ENCODE measurements around the gene GALNT10.
A peak's percentile ranks its signal among the peaks of the same experiment; 100 is the strongest.

GALNT10 gene

GRCh38 chr5:154451957-154452356 is 261.4 kb downstream of the GALNT10 start:
- Histone ChIP-seq H3K23ac (ENCODE audit: low read length) (no peak overlapping the region), H4K8ac (ENCODE audit: low read depth, low read length) (no peak overlapping the region), H3K27me3 (ENCODE audit: insufficient read depth, low read length, poor library complexity) (no peaks in the 10 kb centered on the region), H3K56ac (ENCODE audit: low read length) (no peak overlapping the region), H3K4me1 (ENCODE audit: control insufficient read depth, low read depth, low read length) (no peaks in the 10 kb centered on the region), H4K5ac (ENCODE audit: low read length) (no peak overlapping the region), H3K9ac (ENCODE audit: low read length) (no peak overlapping the region), H3K79me1 (ENCODE audit: low read length) (peaks cover 8% of the 10 kb centered on the region), H3K4me3 (ENCODE audit: low read length) (no peak overlapping the region), H2BK5ac (ENCODE audit: low read length) (no peak overlapping the region), H3K18ac (ENCODE audit: low read length) (no peak overlapping the region), H3K4ac (ENCODE audit: low read depth, low read length) (no peak overlapping the region), H3K36me3 (ENCODE audit: control insufficient read depth, insufficient read depth, low read length) (peaks cover 3% of the 10 kb centered on the region), H3K79me2 (ENCODE audit: control insufficient read depth, insufficient read depth, low read length) (peaks cover 6% of the 10 kb centered on the region), H2BK15ac (replicated peaks; ENCODE audit: low read depth) (no peak overlapping the region), H2AK5ac (ENCODE audit: low read length) (no peak overlapping the region), H2BK120ac (ENCODE audit: low read depth, low read length) (no peak overlapping the region), H3K27ac (ENCODE audit: low read depth, low read length) (no peak overlapping the region), H3K4me2 (ENCODE audit: low read length) (no peak overlapping the region)
- no CpG with 5 or more reads among the region's 8 CpGs for WGBS (ENCODE audit: extremely low coverage, insufficient coverage, low lambda C conversion rate)
- no peak for DNase-seq

GRCh38 chr5:154455585-154455984 is 265.1 kb downstream of the GALNT10 start:
- H4K8ac ChIP-seq (ENCODE audit: low read depth, low read length), result no peak overlapping the region
- H2BK120ac ChIP-seq (ENCODE audit: low read depth, low read length), result no peak overlapping the region
- no CpG with 5 or more reads among the region's 5 CpGs for WGBS (ENCODE audit: extremely low coverage, insufficient coverage, low lambda C conversion rate)
- H3K4ac ChIP-seq (ENCODE audit: low read depth, low read length), result no peak overlapping the region
- no peak overlapping the region for H2BK15ac ChIP-seq (replicated peaks; ENCODE audit: low read depth)
- H3K36me3 ChIP-seq (ENCODE audit: control insufficient read depth, insufficient read depth, low read length), result peaks cover 3% of the 10 kb centered on the region
- no peak overlapping the region for H3K18ac ChIP-seq (ENCODE audit: low read length)
- H3K56ac ChIP-seq (ENCODE audit: low read length), result no peak overlapping the region
- no peak for DNase-seq
- H3K27ac ChIP-seq (ENCODE audit: low read depth, low read length), result no peak overlapping the region
- H3K79me2 ChIP-seq (ENCODE audit: control insufficient read depth, insufficient read depth, low read length), result no peaks in the 10 kb centered on the region
- H3K9ac ChIP-seq (ENCODE audit: low read length), result no peak overlapping the region
- no peak overlapping the region for H2AK5ac ChIP-seq (ENCODE audit: low read length)
- no peak overlapping the region for H4K5ac ChIP-seq (ENCODE audit: low read length)
- no peaks in the 10 kb centered on the region for H3K4me1 ChIP-seq (ENCODE audit: control insufficient read depth, low read depth, low read length)
- no peak overlapping the region for H3K4me2 ChIP-seq (ENCODE audit: low read length)
- H3K79me1 ChIP-seq (ENCODE audit: low read length), result no peaks in the 10 kb centered on the region
- no peak overlapping the region for H3K4me3 ChIP-seq (ENCODE audit: low read length)
- H3K23ac ChIP-seq (ENCODE audit: low read length), result no peak overlapping the region
- no peaks in the 10 kb centered on the region for H3K27me3 ChIP-seq (ENCODE audit: insufficient read depth, low read length, poor library complexity)
- no peak overlapping the region for H2BK5ac ChIP-seq (ENCODE audit: low read length)

- DNase-seq, result no peak
- Histone ChIP-seq H2BK15ac (replicated peaks; ENCODE audit: low read depth) (no peak overlapping the region), H3K36me3 (ENCODE audit: control insufficient read depth, insufficient read depth, low read length) (peaks cover 3% of the 10 kb centered on the region), H3K4me3 (ENCODE audit: low read length) (no peak overlapping the region), H3K4me2 (ENCODE audit: low read length) (no peak overlapping the region), H2BK5ac (ENCODE audit: low read length) (no peak overlapping the region), H4K8ac (ENCODE audit: low read depth, low read length) (no peak overlapping the region), H4K5ac (ENCODE audit: low read length) (no peak overlapping the region), H3K79me1 (ENCODE audit: low read length) (no peaks in the 10 kb centered on the region), H3K18ac (ENCODE audit: low read length) (no peak overlapping the region), H3K23ac (ENCODE audit: low read length) (no peak overlapping the region), H3K79me2 (ENCODE audit: control insufficient read depth, insufficient read depth, low read length) (no peaks in the 10 kb centered on the region), H3K4me1 (ENCODE audit: control insufficient read depth, low read depth, low read length) (no peaks in the 10 kb centered on the region), H3K56ac (ENCODE audit: low read length) (no peak overlapping the region), H2BK120ac (ENCODE audit: low read depth, low read length) (no peak overlapping the region), H3K27me3 (ENCODE audit: insufficient read depth, low read length, poor library complexity) (no peaks in the 10 kb centered on the region), H3K4ac (ENCODE audit: low read depth, low read length) (no peak overlapping the region), H3K27ac (ENCODE audit: low read depth, low read length) (no peak overlapping the region), H3K9ac (ENCODE audit: low read length) (no peak overlapping the region), H2AK5ac (ENCODE audit: low read length) (no peak overlapping the region)
- no CpG with 5 or more reads among the region's 3 CpGs for WGBS (ENCODE audit: extremely low coverage, insufficient coverage, low lambda C conversion rate)
These were observed 266.0 kb downstream of the GALNT10 start for GRCh38 chr5:154456540-154456939.

GRCh38 chr5:154459015-154459414 is 268.5 kb downstream of the GALNT10 start:
- H3K27ac ChIP-seq (ENCODE audit: low read depth, low read length), result no peak overlapping the region
- H2AK5ac ChIP-seq (ENCODE audit: low read length), result no peak overlapping the region
- H3K4ac ChIP-seq (ENCODE audit: low read depth, low read length), result no peak overlapping the region
- no peak overlapping the region for H3K23ac ChIP-seq (ENCODE audit: low read length)
- no peak overlapping the region for H2BK5ac ChIP-seq (ENCODE audit: low read length)
- DNase-seq, result no peak
- no peak overlapping the region for H3K56ac ChIP-seq (ENCODE audit: low read length)
- no peaks in the 10 kb centered on the region for H3K4me1 ChIP-seq (ENCODE audit: control insufficient read depth, low read depth, low read length)
- H3K36me3 ChIP-seq (ENCODE audit: control insufficient read depth, insufficient read depth, low read length), result peaks cover 1% of the 10 kb centered on the region
- H3K9ac ChIP-seq (ENCODE audit: low read length), result no peak overlapping the region
- no peaks in the 10 kb centered on the region for H3K27me3 ChIP-seq (ENCODE audit: insufficient read depth, low read length, poor library complexity)
- no peak overlapping the region for H3K4me2 ChIP-seq (ENCODE audit: low read length)
- H4K5ac ChIP-seq (ENCODE audit: low read length), result no peak overlapping the region
- no peak overlapping the region for H3K18ac ChIP-seq (ENCODE audit: low read length)
- H3K79me2 ChIP-seq (ENCODE audit: control insufficient read depth, insufficient read depth, low read length), result no peaks in the 10 kb centered on the region
- no peaks in the 10 kb centered on the region for H3K79me1 ChIP-seq (ENCODE audit: low read length)
- no peak overlapping the region for H4K8ac ChIP-seq (ENCODE audit: low read depth, low read length)
- no peak overlapping the region for H2BK15ac ChIP-seq (replicated peaks; ENCODE audit: low read depth)
- WGBS (ENCODE audit: extremely low coverage, insufficient coverage, low lambda C conversion rate), result no CpG with 5 or more reads among the region's 3 CpGs
- no peak overlapping the region for H2BK120ac ChIP-seq (ENCODE audit: low read depth, low read length)
- no peak overlapping the region for H3K4me3 ChIP-seq (ENCODE audit: low read length)

GRCh38 chr5:154460172-154460571 is 269.6 kb downstream of the GALNT10 start:
- Histone ChIP-seq H3K27ac (ENCODE audit: low read depth, low read length) (no peak overlapping the region), H3K36me3 (ENCODE audit: control insufficient read depth, insufficient read depth, low read length) (no peaks in the 10 kb centered on the region), H3K4me3 (ENCODE audit: low read length) (no peak overlapping the region), H4K5ac (ENCODE audit: low read length) (no peak overlapping the region), H3K18ac (ENCODE audit: low read length) (no peak overlapping the region), H3K23ac (ENCODE audit: low read length) (no peak overlapping the region), H3K4me2 (ENCODE audit: low read length) (no peak overlapping the region), H3K79me1 (ENCODE audit: low read length) (no peaks in the 10 kb centered on the region), H3K9ac (ENCODE audit: low read length) (no peak overlapping the region), H3K56ac (ENCODE audit: low read length) (no peak overlapping the region), H2BK15ac (replicated peaks; ENCODE audit: low read depth) (no peak overlapping the region), H3K4me1 (ENCODE audit: control insufficient read depth, low read depth, low read length) (no peaks in the 10 kb centered on the region), H2BK5ac (ENCODE audit: low read length) (no peak overlapping the region), H3K27me3 (ENCODE audit: insufficient read depth, low read length, poor library complexity) (no peaks in the 10 kb centered on the region), H2AK5ac (ENCODE audit: low read length) (no peak overlapping the region), H4K8ac (ENCODE audit: low read depth, low read length) (no peak overlapping the region), H3K79me2 (ENCODE audit: control insufficient read depth, insufficient read depth, low read length) (no peaks in the 10 kb centered on the region), H3K4ac (ENCODE audit: low read depth, low read length) (no peak overlapping the region), H2BK120ac (ENCODE audit: low read depth, low read length) (no peak overlapping the region)
- no peak for DNase-seq
- no CpG with 5 or more reads among the region's 4 CpGs for WGBS (ENCODE audit: extremely low coverage, insufficient coverage, low lambda C conversion rate)

- no peak overlapping the region for H3K18ac ChIP-seq (ENCODE audit: low read length)
- peak; percentile 85 for DNase-seq
- H3K56ac ChIP-seq (ENCODE audit: low read length), result no peak overlapping the region
- H4K8ac ChIP-seq (ENCODE audit: low read depth, low read length), result no peak overlapping the region
- no peaks in the 10 kb centered on the region for H3K79me2 ChIP-seq (ENCODE audit: control insufficient read depth, insufficient read depth, low read length)
- no peaks in the 10 kb centered on the region for H3K79me1 ChIP-seq (ENCODE audit: low read length)
- H3K23ac ChIP-seq (ENCODE audit: low read length), result no peak overlapping the region
- H3K27me3 ChIP-seq (ENCODE audit: insufficient read depth, low read length, poor library complexity), result no peaks in the 10 kb centered on the region
- H2BK5ac ChIP-seq (ENCODE audit: low read length), result no peak overlapping the region
- no peak overlapping the region for H4K5ac ChIP-seq (ENCODE audit: low read length)
- no peaks in the 10 kb centered on the region for H3K4me1 ChIP-seq (ENCODE audit: control insufficient read depth, low read depth, low read length)
- no peak overlapping the region for H3K9ac ChIP-seq (ENCODE audit: low read length)
- no peak overlapping the region for H3K4me3 ChIP-seq (ENCODE audit: low read length)
- WGBS (ENCODE audit: extremely low coverage, insufficient coverage, low lambda C conversion rate), result no CpG with 5 or more reads among the region's 6 CpGs
- H3K4ac ChIP-seq (ENCODE audit: low read depth, low read length), result no peak overlapping the region
- H3K4me2 ChIP-seq (ENCODE audit: low read length), result no peak overlapping the region
- no peak overlapping the region for H2BK120ac ChIP-seq (ENCODE audit: low read depth, low read length)
- no peak overlapping the region for H2BK15ac ChIP-seq (replicated peaks; ENCODE audit: low read depth)
- H3K27ac ChIP-seq (ENCODE audit: low read depth, low read length), result no peak overlapping the region
- H2AK5ac ChIP-seq (ENCODE audit: low read length), result no peak overlapping the region
- H3K36me3 ChIP-seq (ENCODE audit: control insufficient read depth, insufficient read depth, low read length), result no peaks in the 10 kb centered on the region
These were observed 271.0 kb downstream of the GALNT10 start for GRCh38 chr5:154461531-154461930.

All from mesendoderm (in vitro differentiated cells).